ENCODE measurements around the gene KPNB1. TPM values are rescaled to one million over a fixed set of nuclear protein-coding genes. Genes with fewer than 3 reads are reported as not detected.

The KPNB1 gene
- total and polyA plus RNA-seq, 10 donors, result 37.0 to 331 (median 250) TPM

DNA sequence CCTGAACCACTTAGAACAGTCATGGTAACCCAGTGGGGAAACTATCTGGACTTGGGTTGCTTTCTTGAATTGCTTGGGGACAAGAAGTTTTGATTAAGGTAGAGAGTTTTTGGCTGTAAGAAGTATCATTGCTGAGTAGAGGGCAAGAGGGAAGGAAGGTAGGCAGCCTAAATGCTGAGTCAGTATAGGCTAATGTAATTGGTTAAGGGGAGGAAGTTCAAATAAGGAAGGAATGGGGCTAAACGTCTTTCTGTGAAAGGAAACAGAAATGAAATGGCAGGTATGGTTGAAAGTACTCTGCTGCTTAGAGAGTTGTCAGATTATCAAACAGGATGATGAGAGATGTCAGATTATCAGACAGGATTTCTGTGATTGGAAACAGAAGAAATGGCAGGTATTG lies 20.3 kb downstream of the KPNB1 start:
- TF ChIP-seq, protein P1, sequence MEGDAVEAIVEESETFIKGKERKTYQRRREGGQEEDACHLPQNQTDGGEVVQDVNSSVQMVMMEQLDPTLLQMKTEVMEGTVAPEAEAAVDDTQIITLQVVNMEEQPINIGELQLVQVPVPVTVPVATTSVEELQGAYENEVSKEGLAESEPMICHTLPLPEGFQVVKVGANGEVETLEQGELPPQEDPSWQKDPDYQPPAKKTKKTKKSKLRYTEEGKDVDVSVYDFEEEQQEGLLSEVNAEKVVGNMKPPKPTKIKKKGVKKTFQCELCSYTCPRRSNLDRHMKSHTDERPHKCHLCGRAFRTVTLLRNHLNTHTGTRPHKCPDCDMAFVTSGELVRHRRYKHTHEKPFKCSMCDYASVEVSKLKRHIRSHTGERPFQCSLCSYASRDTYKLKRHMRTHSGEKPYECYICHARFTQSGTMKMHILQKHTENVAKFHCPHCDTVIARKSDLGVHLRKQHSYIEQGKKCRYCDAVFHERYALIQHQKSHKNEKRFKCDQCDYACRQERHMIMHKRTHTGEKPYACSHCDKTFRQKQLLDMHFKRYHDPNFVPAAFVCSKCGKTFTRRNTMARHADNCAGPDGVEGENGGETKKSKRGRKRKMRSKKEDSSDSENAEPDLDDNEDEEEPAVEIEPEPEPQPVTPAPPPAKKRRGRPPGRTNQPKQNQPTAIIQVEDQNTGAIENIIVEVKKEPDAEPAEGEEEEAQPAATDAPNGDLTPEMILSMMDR (IDR thresholded peaks at IDR 0.05 in 8 of 11, conservative IDR thresholded peaks at IDR 0.05 in 3 of 11), result no peak
- TF ChIP-seq POLR2AphosphoS5 (IDR thresholded peaks at IDR 0.05), result no peak
- TF ChIP-seq POLR2A (IDR thresholded peaks at IDR 0.05), result no peak
- H3K9me3 ChIP-seq, result no peaks in the 10 kb centered on the region
- H3K27ac ChIP-seq, result peak overlapping the region in 7 of 8 donors; percentile 49 to 90 (median 83)
- DNase-seq, result no peak
- 0 to 8% (median 4%) methylated on average over 1 of the region's 1 CpG for WGBS, 5 donors
- peaks cover 0 to 100% (median 97%) of the 10 kb centered on the region in 6 donors for H3K36me3 ChIP-seq
- peaks cover 0 to 88% (median 27%) of the 10 kb centered on the region in 6 donors for H3K4me1 ChIP-seq
- H3K27me3 ChIP-seq (replicated peaks in 1 of 7), result no peaks in the 10 kb centered on the region
- peak overlapping the region in 1 of 8 donors; percentile 32 for H3K4me3 ChIP-seq
- intact Hi-C loops (cut with DNase I; ENCODE audit: low total_unique reads), result loop anchor here (10.0 kb wide), 1 partner anchor 135 kb away; no protein-coding TSS in a partner anchor

DNA sequence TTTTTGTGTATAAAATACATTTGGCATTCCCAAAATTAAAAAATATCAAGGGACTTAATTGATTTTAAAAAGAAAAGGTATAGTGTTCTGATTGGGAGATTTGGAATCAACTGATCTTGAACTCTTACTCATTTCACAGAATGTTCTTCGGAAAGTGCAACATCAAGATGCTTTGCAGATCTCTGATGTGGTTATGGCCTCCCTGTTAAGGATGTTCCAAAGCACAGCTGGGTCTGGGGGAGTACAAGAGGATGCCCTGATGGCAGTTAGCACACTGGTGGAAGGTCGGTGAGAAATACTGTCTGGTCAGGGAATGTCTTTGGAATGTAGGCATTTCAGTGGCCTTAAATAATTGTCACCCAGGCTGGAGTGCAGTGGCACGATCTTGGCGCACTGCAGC lies 24.8 kb downstream of the KPNB1 start:
- H3K27me3 ChIP-seq (replicated peaks in 1 of 7), result no peaks in the 10 kb centered on the region
- 80 to 89% (median 87%) methylated on average over 4 of the region's 4 CpGs for WGBS, 5 donors
- H3K4me3 ChIP-seq, result no peak overlapping the region
- intact Hi-C loops (cut with DNase I; ENCODE audit: low total_unique reads), result loop anchor here (10.0 kb wide), 1 partner anchor 130 kb away; no protein-coding TSS in a partner anchor
- TF ChIP-seq POLR2A (IDR thresholded peaks at IDR 0.05), result no peak
- TF ChIP-seq, protein P1 (IDR thresholded peaks at IDR 0.05 in 8 of 11, conservative IDR thresholded peaks at IDR 0.05 in 3 of 11), result no peak
- TF ChIP-seq POLR2AphosphoS5 (IDR thresholded peaks at IDR 0.05), result peak in 1 of 3 donors; percentile 7
- H3K9me3 ChIP-seq, result no peaks in the 10 kb centered on the region
- DNase-seq, result no peak
- peak overlapping the region in 2 of 8 donors; percentile 17 to 19 for H3K27ac ChIP-seq
- peaks cover 2 to 100% (median 100%) of the 10 kb centered on the region in 6 donors for H3K36me3 ChIP-seq
- H3K4me1 ChIP-seq, result peaks cover 0 to 58% (median 17%) of the 10 kb centered on the region in 6 donors

DNA sequence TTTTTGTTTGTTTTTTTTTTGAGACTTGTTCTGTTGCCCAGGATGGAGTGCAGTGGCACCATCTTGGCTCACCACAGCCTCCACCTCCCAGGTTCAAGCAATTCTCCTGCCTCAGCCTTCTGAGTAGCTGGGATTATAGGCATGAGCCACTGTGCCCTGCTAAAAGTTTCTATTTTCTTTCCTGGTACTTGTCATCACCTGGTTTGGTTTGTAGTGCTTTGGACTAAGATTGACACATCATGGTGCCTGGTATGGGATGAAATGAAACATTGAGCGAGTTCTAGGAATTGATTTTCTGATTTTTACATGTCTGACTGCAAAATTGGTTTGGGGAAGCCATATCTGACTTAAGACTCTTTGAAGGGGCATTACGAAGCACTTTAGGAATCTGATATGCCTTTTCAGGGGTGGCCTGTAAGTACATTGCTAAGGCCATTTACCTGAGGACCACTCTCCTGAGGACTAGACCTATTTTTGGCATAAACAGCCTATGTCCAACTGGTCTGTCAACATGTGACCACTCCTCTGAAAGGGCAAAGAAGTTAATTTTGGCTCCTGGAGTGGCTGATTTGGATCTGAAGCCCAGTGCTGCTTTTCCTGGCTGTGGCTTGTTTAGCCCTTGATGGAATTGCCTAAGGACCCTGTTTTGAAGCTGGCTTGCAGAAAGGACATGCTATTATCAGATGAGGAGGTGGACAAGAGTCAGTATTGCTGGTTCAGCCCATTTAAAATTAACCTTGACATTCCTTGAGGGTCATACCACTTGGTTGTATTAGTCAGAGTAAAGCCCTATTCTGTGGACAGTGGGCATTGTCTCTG lies 25.9 kb downstream of the KPNB1 start:
- H3K27ac ChIP-seq, result peak overlapping the region in 3 of 8 donors; percentile 9 to 19 (median 12)
- 96 to 100% (median 97%) methylated on average over 2 of the region's 2 CpGs for WGBS, 5 donors
- H3K9me3 ChIP-seq, result no peaks in the 10 kb centered on the region
- no peaks in the 10 kb centered on the region for H3K27me3 ChIP-seq (replicated peaks in 1 of 7)
- H3K4me1 ChIP-seq, result peaks cover 0 to 47% (median 7%) of the 10 kb centered on the region in 6 donors
- DNase-seq, result no peak
- H3K4me3 ChIP-seq, result no peak overlapping the region
- H3K36me3 ChIP-seq, result peaks cover 5 to 100% (median 100%) of the 10 kb centered on the region in 6 donors
- intact Hi-C loops (cut with DNase I; ENCODE audit: low total_unique reads), result loop anchor here (10.0 kb wide), 1 partner anchor 129 kb away; no protein-coding TSS in a partner anchor
- TF ChIP-seq, protein P1 (IDR thresholded peaks at IDR 0.05 in 8 of 11, conservative IDR thresholded peaks at IDR 0.05 in 3 of 11), result no peak
- TF ChIP-seq POLR2AphosphoS5 (IDR thresholded peaks at IDR 0.05) (no peak), POLR2A (IDR thresholded peaks at IDR 0.05) (no peak)

DNA sequence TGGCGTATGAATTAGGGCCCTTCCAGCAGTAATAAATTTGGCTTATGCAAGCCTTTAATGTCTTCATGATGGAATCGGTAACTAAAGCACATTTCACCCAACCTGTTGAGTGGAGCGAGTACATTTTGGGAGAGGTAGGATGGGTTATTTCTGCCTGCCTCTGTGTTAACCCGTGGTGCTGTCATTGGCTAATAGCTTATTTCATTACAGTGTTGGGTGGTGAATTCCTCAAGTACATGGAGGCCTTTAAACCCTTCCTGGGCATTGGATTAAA lies 26.4 kb downstream of the KPNB1 start:
- WGBS, 5 donors, result 86 to 92% (median 90%) methylated on average over 4 of the region's 4 CpGs
- Histone ChIP-seq H3K4me1 (peaks cover 0 to 42% (median 4%) of the 10 kb centered on the region in 6 donors), H3K36me3 (peaks cover 5 to 100% (median 100%) of the 10 kb centered on the region in 6 donors), H3K27me3 (replicated peaks in 1 of 7) (no peaks in the 10 kb centered on the region), H3K4me3 (no peak overlapping the region), H3K27ac (peak overlapping the region in 1 of 8 donors; percentile 12), H3K9me3 (no peaks in the 10 kb centered on the region)
- TF ChIP-seq, protein P1 (IDR thresholded peaks at IDR 0.05 in 8 of 11, conservative IDR thresholded peaks at IDR 0.05 in 3 of 11), result no peak
- no peak for TF ChIP-seq POLR2A (IDR thresholded peaks at IDR 0.05)
- TF ChIP-seq POLR2AphosphoS5 (IDR thresholded peaks at IDR 0.05), result no peak
- no peak for DNase-seq
- intact Hi-C loops (cut with DNase I; ENCODE audit: low total_unique reads), result loop anchor here (10.0 kb wide), 1 partner anchor 129 kb away; no protein-coding TSS in a partner anchor

All from spleen (tissue), 11 donors.